ENCODE measurements around the gene ADAM23.

ADAM23 gene

DNA sequence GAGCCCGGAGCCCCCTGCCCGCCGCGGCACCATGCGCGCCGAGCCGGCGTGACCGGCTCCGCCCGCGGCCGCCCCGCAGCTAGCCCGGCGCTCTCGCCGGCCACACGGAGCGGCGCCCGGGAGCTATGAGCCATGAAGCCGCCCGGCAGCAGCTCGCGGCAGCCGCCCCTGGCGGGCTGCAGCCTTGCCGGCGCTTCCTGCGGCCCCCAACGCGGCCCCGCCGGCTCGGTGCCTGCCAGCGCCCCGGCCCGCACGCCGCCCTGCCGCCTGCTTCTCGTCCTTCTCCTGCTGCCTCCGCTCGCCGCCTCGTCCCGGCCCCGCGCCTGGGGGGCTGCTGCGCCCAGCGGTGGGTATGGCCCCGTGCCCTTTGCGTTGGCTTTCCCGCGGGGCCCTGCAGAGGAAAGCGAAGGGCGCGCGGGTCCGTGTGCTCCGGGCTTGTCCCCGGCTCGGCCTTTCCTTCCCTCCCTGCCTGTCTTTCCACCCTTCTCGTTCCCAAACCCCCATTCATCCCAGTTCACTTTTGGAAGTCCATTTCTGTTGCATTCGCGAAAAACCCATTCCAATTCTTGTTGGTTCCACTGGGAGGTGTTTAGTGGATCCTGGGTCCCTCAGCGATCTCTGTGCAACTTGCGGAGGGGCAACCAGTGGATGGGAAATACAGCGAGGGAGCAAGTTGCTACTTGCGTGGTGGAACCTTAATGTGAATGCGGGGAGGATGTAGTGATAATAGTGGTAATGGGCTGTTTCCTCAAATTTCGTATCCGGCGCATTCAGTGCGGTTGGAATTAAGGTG, 599 bp downstream of the ADAM23 start:
- no peak for DNase-seq

DNA sequence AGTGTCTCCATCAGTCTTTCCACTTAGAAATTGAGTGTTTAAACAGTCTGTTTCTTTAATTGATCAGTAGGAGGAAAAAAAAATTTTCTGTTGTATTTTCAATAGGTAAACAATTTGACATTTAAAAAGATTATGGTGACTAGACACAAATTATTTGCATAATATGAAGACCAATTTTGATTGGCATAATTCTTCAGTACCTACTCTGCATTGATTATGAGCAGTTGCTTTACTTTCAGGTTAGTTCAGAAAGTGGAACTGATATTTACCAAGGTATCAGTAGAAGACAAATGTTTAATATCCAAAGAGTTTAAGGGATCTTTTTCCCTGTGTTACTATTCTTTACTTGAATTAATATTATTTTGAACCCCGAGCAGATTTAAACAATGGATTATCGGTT, 2.6 kb downstream of the ADAM23 start:
- no peak for DNase-seq

DNA sequence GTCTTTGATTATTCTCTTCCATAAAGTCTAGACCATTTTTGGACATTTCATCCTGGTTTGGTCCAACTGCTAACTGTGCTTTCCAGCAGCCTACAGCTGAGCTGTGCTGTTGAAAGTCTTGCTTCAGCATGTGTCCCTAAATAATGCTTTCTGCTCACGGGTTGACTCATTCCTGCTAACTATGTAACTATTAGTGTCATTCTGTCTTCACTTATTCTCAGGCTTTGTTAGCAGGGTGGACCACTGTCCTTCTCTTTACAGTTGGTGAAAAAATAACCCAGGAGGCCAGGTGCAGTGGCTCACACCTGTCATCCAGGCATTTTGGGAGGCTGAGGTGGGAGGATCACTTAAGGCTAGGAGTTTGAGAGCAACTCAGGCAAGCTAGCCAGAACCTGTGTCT, 8.9 kb downstream of the ADAM23 start:
- no peak for DNase-seq

DNA sequence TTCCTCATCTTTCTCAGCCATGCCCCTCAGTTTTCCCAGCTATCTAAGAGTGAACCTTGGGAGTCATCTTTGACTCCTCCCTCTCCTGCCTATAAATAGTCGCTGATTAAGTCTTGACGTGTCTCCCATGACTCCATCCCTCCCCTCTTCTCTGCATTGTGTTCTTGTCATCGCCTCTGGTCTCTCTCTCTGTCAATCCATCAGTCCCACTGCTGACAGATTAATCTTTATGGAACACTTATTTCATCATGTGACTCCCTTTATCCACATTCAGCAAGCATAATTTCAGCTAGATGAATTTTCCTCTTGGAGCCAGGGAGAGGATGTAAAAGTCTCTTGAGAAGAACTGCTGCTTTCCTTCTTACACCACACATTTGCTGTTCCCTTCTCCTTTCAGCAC, 9.4 kb downstream of the ADAM23 start:
- DNase-seq: no peak

DNA sequence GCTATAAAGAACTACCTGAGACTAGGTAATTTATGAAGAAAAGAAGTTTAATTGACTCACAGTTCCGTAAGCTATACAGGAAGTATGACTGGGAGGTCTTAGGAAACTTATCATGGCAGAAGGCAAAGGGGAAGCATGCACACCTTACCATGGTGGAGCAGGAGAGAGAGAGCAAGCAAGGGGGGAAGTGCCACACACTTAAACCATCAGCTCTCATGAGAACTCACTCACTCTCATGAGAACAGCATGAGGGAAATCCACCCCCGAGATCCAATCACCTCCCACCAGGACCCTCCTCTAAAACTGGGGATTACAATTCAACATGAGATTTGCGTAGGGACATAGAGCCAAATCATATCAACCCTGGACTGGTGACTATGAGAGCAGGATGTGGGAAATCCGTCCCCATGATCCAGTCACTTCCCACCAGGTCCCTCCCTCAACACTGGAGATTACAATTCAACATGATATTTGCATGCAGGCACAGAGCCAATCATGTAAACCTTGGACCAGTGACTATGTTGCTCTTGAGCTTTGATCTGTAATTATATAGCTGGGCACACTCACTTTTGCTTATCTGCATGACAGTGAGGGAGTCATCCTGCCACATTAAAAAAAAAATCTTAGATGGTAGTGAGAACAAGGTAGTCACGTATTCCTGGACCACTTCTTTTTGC, 12.9 kb downstream of the ADAM23 start:
- DNase-seq: no peak

DNA sequence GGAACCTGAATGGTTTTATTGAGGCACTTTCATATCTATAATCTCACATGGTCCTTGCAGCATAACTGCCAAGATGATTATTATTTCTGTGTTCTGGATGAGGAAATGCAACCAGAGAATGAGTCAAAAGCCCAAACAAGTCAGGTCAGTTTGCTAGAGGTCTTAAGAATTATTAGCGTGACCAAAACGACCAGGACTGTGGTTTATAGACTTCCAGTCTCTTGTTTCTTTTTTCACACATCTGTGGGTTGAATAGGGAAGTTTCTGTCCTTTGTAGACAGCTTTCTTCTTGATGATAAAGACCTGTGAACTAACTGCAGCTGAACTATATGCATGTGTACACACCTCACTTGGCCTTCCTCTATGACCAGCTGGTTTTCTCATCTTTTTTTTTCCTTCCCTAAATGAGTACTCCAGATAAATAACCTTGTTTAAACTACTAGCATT, 13.9 kb downstream of the ADAM23 start:
- DNase-seq: no peak

DNA sequence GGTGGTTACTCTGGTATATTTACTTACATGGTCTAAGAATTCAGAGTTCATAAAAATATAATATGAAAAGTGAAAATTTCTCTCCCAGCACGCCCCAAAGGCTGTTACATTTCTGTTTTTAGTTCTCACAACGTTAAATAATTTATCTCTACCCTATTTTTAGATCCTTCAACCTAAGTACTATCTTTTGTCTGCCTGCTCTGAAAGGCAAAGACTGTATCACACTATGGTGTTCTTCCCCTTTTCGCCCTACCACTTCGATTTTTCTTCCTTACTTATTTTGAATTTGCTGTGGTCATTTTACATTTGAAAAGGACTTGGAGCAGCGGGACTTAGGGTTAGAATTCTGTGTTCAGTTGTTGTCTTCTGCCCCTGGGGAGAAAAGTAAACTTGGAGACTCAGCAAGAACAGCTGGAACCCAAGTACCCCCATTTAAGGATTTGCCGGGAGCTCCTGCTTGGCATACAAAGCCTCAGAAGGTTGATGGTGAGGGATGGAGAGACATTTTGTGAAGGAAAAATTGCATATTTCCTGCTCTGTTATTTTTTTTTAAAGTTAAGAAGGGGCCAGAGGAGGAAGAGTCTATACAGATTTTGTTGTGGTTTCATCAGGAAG, 19.0 kb downstream of the ADAM23 start:
- DNase-seq: no peak

DNA sequence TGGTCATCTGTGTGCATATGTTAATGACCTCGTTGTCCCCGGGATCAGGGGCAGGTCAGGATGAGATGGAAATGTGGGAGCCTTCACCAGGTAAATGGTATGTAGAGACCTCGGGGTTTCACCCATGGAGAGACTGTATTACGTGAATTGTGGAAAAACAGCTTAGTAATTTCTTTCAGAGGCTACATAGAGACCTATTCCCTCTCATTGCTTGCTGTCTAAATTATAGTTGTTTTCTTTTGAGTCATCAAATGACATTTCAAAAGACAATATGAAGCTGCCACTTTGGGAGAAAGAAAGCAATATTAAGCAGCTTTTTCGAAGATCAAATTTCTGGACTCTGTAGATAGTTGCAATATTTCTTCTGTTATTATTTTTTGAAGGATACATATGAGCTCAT, 20.4 kb downstream of the ADAM23 start:
- DNase-seq: no peak

DNA sequence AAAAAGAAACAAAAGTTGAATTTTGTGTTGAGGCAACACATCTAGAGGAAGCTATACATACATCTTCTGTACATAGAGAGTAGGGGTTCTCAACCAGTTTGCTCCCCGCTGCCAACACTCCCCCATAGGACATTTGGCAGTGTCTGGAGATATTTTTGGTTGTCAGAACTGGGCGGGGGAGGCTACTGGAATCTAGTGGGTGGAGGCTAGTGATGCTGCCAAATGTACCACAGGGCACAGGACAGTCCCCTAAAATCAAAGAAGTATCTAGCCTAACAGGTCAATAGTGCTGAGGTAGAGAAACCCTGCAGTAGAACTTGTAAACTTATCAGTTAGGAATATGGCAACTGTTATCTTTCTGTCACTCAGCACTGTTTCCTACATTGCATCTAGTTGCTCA, 21.3 kb downstream of the ADAM23 start:
- DNase-seq: no peak

DNA sequence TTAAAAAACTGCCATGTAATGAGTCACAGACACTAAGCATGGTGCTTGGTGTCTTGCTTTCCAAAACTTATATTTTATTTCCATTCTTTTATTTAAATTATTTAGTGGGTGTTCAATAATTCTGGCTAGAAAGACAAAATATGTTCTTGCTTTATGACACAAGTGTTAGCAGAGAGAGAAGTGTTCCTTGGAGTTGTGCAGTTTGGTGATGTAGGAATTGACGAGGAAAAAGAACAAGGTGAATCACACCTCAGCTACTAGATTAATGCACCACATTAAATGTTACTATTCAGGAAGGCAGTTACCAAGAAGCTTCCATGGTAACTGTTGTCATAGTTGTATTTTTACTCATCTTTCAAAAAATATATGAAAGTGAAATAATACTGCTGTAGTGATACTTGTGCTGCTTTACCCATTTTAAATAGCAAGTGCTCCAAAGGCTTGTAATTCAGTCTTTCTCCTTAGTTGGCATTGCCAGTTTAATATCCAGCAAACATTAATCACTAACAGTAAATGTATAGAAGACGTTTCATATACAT, 28.3 kb downstream of the ADAM23 start:
- no peak for DNase-seq

DNA sequence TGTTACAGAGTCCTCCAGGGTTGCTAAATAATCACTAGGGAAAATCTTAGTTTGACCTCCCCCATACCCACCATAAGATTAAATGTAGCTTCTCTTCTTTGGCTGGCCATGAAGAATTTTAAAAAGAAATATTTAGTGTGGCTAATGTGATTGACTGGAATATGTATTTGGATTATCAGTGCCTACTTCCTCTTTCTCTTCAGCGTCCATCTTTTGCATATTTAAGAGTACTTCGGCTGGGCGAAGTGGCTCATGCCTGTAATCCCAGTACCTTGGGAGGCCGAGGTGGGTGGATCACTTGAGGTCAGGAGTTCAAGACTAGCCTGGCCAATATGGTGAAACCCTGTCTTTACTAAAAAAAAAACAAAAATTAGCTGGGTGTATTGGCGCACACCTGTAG, 28.8 kb downstream of the ADAM23 start:
- no peak for DNase-seq

DNA sequence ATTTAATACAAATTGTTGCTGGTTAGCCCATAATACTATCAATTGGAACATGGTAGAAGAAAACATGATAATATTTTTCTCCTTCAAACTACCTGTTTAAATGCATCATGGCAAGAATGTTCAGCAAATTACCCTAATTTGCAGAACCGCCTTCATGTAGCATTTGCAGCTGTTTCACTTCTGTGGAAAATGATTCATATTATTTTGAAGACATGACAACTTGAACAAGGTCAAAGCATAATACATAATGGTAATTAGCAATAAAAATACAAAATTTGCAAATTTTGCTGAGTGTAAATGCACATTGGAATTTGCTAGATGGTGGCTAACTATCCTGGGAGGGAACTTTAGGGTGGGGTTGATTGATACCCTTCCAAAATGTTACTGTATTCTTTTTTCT, 30.8 kb downstream of the ADAM23 start:
- no peak for DNase-seq

DNA sequence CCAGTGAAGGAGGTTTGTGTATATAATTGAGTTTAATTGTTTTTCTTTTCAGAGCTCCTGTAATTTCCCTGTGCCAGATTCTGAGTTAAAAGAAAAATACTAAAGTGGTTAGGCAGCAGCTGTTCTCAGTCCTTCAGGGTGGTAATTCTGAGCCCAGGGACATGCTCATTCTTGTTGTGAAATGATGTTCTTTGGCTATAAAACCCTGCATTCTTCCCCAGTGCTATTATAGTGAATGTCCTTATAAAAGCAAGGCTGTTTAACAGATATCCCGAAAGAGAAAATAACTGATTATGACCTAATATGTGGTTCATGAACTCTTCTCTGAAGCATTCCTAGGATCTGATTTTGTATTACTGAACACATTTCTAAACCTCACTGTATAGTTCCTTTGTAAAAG, 34.0 kb downstream of the ADAM23 start:
- no peak for DNase-seq

DNA sequence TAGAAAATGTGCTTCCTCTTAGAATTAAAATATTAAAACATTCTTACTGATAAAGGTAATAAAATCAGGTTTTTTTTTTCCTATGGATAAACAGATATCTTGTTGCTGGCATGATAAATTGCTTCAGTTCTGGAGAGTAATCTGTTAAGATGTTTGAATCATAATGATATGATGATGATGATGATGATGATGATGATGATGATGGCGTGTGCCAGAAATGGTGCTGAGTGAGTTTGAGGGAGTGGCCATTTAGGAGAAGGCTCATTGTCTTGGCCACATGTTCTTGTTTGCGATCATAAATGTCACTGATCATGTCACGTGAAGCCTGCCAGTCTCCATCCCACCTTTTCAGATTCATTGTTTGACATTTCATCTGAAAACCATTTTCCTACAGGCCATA, 35.0 kb downstream of the ADAM23 start:
- no peak for DNase-seq

DNA sequence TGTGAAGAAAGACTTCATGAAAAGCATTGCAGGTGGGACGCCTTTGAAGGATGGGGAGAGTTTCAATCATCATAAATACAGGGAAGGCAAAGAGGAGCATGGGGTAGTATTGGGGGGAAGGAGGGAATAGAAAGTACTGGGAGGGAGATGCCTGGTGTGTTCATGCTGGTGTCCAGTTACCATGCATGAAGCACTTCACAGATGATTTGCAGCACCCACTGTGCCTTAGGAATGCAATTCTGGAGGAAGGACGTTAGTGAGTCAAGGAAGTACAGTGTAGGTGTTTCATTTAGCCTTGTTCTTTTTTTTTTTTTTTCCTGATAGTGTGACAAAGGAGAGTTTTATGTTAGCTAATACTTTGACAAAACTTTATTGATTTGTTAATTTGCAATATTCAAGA, 36.8 kb downstream of the ADAM23 start:
- DNase-seq: no peak

DNA sequence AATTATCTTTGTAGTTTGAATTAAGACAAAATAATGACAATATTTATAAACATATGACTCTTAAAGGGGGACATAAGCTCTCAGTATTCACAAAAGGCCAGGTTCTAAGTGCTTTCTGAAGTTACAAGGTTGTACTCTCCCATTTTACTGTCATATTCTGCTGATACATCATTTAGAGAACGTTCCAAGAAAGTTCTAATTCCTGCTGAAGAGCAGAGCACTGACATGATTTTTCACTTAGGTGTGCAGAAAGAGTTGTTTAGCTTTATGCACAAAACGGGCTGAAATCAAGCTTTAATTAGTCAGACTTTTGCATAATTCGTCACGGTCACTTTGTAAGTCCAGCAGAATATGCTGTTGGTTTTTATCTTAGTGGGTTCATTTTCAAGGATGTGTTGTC, 37.3 kb downstream of the ADAM23 start:
- no peak for DNase-seq

DNA sequence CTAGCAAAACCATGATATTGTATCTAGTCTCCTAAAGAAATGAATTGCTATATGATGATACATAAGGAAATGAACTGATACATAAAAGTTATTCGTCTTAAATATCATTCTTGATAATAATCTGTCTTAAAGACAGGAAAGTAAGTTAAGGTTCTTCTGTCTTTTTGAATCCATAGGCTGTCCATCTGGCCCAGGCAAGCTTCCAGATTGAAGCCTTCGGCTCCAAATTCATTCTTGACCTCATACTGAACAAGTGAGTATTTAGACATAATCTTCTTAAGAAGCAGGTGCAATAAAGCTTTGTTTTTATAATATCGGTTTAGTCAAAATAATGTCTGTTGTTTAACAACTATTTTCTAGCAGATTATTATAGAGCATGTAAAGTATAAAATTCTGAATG, 37.7 kb downstream of the ADAM23 start:
- no peak for DNase-seq

DNA sequence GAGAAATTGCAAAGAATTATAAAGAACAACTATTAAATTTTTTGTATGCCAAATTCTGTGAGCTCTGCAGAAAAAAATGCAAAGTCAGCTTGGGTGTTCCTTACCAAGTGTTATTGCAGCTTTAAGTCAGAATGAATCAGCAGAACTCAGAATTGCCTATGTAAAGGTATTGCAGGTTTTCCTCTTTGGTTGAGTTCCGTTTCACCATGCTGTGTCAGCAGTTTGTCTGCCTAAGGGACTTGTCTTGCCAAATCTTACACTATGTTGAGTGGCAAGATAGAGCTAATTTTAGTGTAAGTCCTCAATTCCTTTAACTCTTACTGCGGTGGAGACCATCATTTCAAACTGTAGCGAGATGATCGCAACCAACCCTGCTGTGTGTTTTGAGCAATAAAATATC, 38.8 kb downstream of the ADAM23 start:
- DNase-seq: no peak

DNA sequence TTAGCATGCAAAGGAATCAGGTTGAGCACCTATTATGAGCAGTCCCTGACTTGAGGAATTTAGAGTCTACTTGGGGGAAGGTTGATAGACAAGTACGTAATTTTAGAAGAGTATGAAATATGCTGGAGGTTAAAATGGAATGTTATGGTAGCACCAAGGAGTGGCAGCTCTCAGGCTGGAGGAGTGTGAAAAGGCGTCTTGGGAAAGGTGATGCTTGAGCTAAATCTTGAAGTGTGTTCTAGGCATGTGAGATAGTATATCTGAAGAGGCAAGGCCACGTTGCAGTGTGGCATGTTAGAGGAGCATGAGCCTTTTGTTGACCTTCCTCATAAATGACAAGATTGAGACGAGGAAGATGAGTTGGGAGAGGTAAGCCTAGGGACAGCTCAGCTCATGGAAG, 39.3 kb downstream of the ADAM23 start:
- DNase-seq: no peak

DNA sequence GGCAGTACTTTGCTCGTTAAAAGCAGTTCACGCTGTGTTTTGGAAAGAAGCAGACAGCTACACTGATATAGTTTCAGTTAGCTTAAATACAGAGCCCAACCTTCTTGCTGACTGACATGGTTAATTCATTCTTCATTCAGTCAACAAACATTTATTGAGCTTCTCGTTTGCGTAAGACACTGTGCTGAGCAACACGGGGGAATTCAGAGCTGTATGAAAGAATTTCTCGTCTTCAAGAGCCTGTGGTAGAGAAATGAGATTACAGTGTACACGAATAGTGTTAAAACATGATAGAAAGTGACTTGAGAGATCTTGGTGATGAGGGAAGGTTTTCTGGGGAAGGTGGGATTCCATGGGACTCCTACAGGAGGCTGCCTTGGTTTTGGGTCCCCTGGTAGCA, 44.7 kb downstream of the ADAM23 start:
- DNase-seq: no peak

DNA sequence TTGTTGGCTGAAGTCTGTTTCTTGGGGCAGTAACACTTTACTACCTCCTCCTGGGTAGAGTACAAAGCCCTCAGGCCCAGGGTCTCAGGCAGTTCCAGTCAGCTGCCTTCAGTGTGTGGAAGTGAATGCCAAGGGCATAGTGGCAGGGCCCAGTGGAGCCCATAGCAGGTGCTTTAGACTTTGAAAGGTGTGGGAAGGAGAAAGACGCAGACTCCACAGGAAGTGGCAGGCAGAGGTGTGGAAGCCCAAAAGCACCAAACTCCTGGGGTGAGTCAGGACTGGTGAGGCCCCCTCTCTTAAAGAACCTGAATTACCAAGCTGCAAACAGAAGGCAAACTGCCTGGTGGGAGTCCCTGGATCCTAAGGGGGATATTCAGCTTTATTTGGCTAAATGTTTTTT, 45.3 kb downstream of the ADAM23 start:
- DNase-seq: peak; percentile 18

DNA sequence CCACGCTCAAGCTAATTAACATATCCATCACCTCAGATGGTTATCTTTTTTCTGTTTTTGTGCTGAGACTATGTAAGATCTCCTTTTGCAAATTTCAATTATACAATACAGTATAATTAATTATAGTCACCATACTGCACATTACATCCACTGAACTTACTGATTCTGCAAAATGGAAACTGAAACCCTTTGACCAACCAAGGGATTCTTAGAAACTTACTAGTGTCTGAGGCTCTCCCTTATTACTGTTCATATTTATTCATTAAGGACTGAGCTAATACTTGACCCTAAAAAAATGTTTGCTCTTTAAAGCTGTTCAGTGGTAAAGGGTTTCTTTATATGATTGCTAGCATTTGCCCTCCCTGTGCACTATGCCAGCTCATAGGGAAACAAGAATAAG, 50.7 kb downstream of the ADAM23 start:
- no peak for DNase-seq

DNA sequence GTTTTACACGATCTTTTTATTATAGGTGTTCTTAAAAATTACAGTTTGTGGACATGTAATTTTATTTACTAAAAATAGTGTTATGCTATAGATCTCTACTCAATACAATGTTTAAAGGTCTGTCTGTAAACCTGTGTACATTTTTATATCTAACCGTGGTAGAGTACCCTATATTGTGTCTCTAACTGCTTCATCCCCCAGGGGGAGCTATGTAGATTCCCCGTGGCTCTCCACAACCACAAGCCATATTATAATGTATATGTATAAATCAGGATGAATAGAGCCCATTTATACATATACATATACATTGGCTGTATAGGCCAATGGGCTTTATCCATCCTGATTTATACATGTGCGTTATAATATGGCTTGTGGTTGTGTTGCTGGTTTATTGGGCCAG, 59.4 kb downstream of the ADAM23 start:
- DNase-seq: no peak

DNA sequence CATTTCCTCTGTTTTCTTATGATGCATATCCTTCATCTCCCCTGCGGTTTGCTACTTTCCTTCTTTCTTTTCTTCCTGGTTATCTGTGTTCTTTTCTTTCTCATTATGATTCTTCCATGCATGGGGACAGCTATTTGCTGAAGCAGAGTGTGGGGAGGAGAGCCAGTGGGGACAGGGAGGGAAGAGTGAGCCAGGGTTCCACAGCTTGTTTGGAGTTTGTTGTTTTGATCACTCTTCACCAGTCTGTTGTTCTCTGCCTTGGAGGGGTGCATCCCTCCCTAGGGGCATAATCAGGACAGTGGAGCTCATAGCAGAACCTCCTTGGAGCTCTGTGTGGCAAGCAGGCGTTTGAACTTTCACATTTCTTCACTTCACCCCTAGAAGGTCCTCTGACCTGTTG, 68.0 kb downstream of the ADAM23 start:
- DNase-seq: no peak
